GM12878 (cell line): ENCODE measurements around the gene PTGFRN.

ENCODE experiments used
- ATF3 ChIP-seq: IDR thresholded peaks from 2 replicates; pipeline ENCODE4 v1.6.1; 2011; ENCODE audit warnings: low read depth, mild to moderate bottlenecking, low read length, moderate library complexity, borderline replicate concordance; ENCODE audit errors: extremely low read depth
- CHD1 ChIP-seq: IDR thresholded peaks from 2 replicates; pipeline ENCODE4 v1.6.1; 2012; ENCODE audit warnings: low read depth, low read length, improper control_type of control experiment
- IRF4 ChIP-seq: IDR thresholded peaks from 2 replicates; pipeline ENCODE4 v1.6.1; 2011; ENCODE audit warnings: low read depth, low read length
- NR2C2 ChIP-seq: IDR thresholded peaks from 2 replicates; pipeline ENCODE4 v1.6.1; 2011; ENCODE audit warnings: borderline replicate concordance, low read depth; ENCODE audit not compliant: control insufficient read depth, insufficient read length
- POLR2A ChIP-seq: IDR thresholded peaks from 2 replicates; pipeline ENCODE4 v1.6.1; 2011; ENCODE audit warnings: low read depth, mild to moderate bottlenecking, low read length
- REST ChIP-seq: IDR thresholded peaks from 2 replicates; pipeline ENCODE4 v1.6.1; 2012; ENCODE audit warnings: mild to moderate bottlenecking, low read depth, low read length
- SREBF2 ChIP-seq: IDR thresholded peaks from 2 replicates; pipeline ENCODE4 v1.6.1; 2012; ENCODE audit warnings: mild to moderate bottlenecking, low read length
- ZSCAN29 ChIP-seq: fragments of 450-650 bp; IDR thresholded peaks from 2 replicates; pipeline ENCODE4 v1.6.1; 2017; ENCODE audit warnings: mild to moderate bottlenecking, moderate library complexity

- TF ChIP-seq ZSCAN29 (no peak), CHD1 (no peak), SREBF2 (no peak), POLR2A (no peak), NR2C2 (no peak), ATF3 (no peak), REST (no peak), IRF4 (no peak)
These were observed 62.9 kb downstream of the PTGFRN start for GRCh38 chr1:116972674-116973030.
